ENCODE results near the gene ACP6.
A peak's percentile ranks its signal among the peaks of the same experiment; 100 is the strongest.

Gene ACP6

GRCh38 chr1:147648933-147649332 is 21.4 kb downstream of the ACP6 start:
- DNase-seq, result no peak

GRCh38 chr1:147647796-147648633 is 22.3 kb downstream of the ACP6 start:
- no peak for DNase-seq

- no peak for DNase-seq
Observed at GRCh38 chr1:147643974-147644373, 26.4 kb downstream of the ACP6 start.

GRCh38 chr1:147641695-147642592 is 28.4 kb downstream of the ACP6 start:
- DNase-seq, result peak; percentile 73

- DNase-seq, result no peak
Observed at GRCh38 chr1:147641291-147641690, 29.0 kb downstream of the ACP6 start.

- DNase-seq, result peak; percentile 87
Observed at GRCh38 chr1:147640553-147641165, 29.7 kb downstream of the ACP6 start.

GRCh38 chr1:147636314-147636713 is 34.0 kb downstream of the ACP6 start:
- no peak for DNase-seq

- DNase-seq, result no peak
Observed at GRCh38 chr1:147635342-147635741, 35.0 kb downstream of the ACP6 start.

- DNase-seq, result no peak
Observed at GRCh38 chr1:147634645-147635044, 35.7 kb downstream of the ACP6 start.

GRCh38 chr1:147633759-147634158 is 36.6 kb downstream of the ACP6 start:
- no peak for DNase-seq

GRCh38 chr1:147631839-147632238 is 38.5 kb downstream of the ACP6 start:
- no peak for DNase-seq

GRCh38 chr1:147630447-147630846 is 39.9 kb downstream of the ACP6 start:
- DNase-seq, result no peak

GRCh38 chr1:147630022-147630421 is 40.3 kb downstream of the ACP6 start:
- no peak for DNase-seq

- DNase-seq, result no peak
Observed at GRCh38 chr1:147628441-147628840, 41.9 kb downstream of the ACP6 start.

GRCh38 chr1:147627435-147628110 is 42.8 kb downstream of the ACP6 start:
- DNase-seq, result peak; percentile 67

- no peak for DNase-seq
Observed at GRCh38 chr1:147626739-147627138, 43.6 kb downstream of the ACP6 start.

GRCh38 chr1:147626291-147626690 is 44.0 kb downstream of the ACP6 start:
- no peak for DNase-seq

GRCh38 chr1:147625362-147625995 is 44.8 kb downstream of the ACP6 start:
- no peak for DNase-seq

GRCh38 chr1:147624529-147624928 is 45.8 kb downstream of the ACP6 start:
- DNase-seq, result no peak

GRCh38 chr1:147624011-147624410 is 46.3 kb downstream of the ACP6 start:
- DNase-seq, result no peak

- DNase-seq, result no peak
Observed at GRCh38 chr1:147622731-147623130, 47.6 kb downstream of the ACP6 start.

- DNase-seq, result no peak
Observed at GRCh38 chr1:147620543-147620942, 49.8 kb downstream of the ACP6 start.
